Tibial nerve (tissue), 4 donors: Measurements from ENCODE around the gene SMYD3.

Source experiments
- CTCF ChIP-seq, 5 experiments: fragments of 200-600 bp in 3 of 5; fragments of 450-650 bp in 2 of 5; sonication (generic) in 3 of 5; IDR thresholded peaks; one replicate each; pipeline ENCODE4 v1.5.1; 2016 to 2019; ENCODE audit warnings: antibody characterized with exemption in 5 of 5, mild to moderate bottlenecking in 3 of 5, moderate library complexity in 2 of 5
- EP300 ChIP-seq, 2 donors: sonication (generic); formaldehyde crosslinking; IDR thresholded peaks; one replicate each; pipeline ENCODE4 v1.6.1; 2017; ENCODE audit warnings: antibody characterized with exemption in 2 of 2, mild to moderate bottlenecking in 1 of 2
- POLR2A ChIP-seq, 2 donors: fragments of 450-650 bp; IDR thresholded peaks; one replicate each; pipeline ENCODE4 v1.6.1; 2017; ENCODE audit warnings: antibody characterized with exemption in 2 of 2, mild to moderate bottlenecking in 2 of 2, moderate library complexity in 2 of 2

GRCh38 chr1:245779797-245780755 lies 727.0 kb downstream of the SMYD3 start:
- TF ChIP-seq POLR2A (IDR thresholded peaks at IDR 0.05) (no peak), CTCF (IDR thresholded peaks at IDR 0.05) (no peak), EP300 (IDR thresholded peaks at IDR 0.05) (no peak)
